ENCODE results near the gene GBX2.

GRCh38 chr2:236162882-236163470 lies 5.2 kb downstream of the GBX2 start:
- TF ChIP-seq POLR2A (conservative IDR thresholded peaks at IDR 0.05) = no peak
- no peak for TF ChIP-seq FOXJ2 (tag; IDR thresholded peaks at IDR 0.05)
- no peak for TF ChIP-seq XRCC5 (IDR thresholded peaks at IDR 0.05; ENCODE audit: low read depth, low read length)
- TF ChIP-seq ADNP (tag; IDR thresholded peaks at IDR 0.05) = no peak
- TF ChIP-seq, protein P1, sequence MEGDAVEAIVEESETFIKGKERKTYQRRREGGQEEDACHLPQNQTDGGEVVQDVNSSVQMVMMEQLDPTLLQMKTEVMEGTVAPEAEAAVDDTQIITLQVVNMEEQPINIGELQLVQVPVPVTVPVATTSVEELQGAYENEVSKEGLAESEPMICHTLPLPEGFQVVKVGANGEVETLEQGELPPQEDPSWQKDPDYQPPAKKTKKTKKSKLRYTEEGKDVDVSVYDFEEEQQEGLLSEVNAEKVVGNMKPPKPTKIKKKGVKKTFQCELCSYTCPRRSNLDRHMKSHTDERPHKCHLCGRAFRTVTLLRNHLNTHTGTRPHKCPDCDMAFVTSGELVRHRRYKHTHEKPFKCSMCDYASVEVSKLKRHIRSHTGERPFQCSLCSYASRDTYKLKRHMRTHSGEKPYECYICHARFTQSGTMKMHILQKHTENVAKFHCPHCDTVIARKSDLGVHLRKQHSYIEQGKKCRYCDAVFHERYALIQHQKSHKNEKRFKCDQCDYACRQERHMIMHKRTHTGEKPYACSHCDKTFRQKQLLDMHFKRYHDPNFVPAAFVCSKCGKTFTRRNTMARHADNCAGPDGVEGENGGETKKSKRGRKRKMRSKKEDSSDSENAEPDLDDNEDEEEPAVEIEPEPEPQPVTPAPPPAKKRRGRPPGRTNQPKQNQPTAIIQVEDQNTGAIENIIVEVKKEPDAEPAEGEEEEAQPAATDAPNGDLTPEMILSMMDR (IDR thresholded peaks at IDR 0.05 in 2 of 3, conservative IDR thresholded peaks at IDR 0.05 in 1 of 3; ENCODE audit: insufficient read depth in 2 of 3, low read depth in 1 of 3, low read length in 3 of 3) = no peak
- TF ChIP-seq NR3C1 (CRISPR knock-in tag; IDR thresholded peaks at IDR 0.05) = no peak

Data from K562 (cell line).